22Rv1 (cell line): ENCODE data around the gene DIS3L.

ENCODE experiments used
- ZFX ChIP-seq: fragments of 450-650 bp; IDR thresholded peaks from 2 replicates; pipeline ENCODE4 v1.6.1; 2017; ENCODE audit warnings: antibody characterized with exemption, borderline replicate concordance
- TF ChIP-seq, protein P1 (sequence below): fragments of 450-650 bp; IDR thresholded peaks from 2 replicates; pipeline ENCODE4 v1.5.1; 2017; ENCODE audit warnings: mild to moderate bottlenecking

DNA sequence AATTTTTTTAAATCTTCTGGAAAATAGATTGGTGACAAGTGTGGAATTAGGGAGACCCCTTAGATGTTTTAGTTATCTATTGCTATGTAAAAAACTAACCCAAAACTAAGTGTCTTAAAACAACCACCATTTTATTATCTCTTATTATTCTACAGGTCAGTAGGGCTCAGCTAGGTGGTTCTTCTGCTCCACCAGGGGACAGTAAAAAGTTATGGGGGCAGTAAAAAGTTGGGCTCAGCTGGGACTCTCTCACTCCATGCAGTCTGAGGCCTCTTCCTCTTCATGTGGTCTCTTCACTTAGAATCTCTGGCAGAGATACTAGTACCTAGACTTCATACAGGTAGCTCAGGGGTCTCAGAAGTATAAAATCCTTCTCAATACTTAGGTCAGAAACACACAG lies 18.0 kb upstream of the DIS3L start:
- TF ChIP-seq, protein P1, sequence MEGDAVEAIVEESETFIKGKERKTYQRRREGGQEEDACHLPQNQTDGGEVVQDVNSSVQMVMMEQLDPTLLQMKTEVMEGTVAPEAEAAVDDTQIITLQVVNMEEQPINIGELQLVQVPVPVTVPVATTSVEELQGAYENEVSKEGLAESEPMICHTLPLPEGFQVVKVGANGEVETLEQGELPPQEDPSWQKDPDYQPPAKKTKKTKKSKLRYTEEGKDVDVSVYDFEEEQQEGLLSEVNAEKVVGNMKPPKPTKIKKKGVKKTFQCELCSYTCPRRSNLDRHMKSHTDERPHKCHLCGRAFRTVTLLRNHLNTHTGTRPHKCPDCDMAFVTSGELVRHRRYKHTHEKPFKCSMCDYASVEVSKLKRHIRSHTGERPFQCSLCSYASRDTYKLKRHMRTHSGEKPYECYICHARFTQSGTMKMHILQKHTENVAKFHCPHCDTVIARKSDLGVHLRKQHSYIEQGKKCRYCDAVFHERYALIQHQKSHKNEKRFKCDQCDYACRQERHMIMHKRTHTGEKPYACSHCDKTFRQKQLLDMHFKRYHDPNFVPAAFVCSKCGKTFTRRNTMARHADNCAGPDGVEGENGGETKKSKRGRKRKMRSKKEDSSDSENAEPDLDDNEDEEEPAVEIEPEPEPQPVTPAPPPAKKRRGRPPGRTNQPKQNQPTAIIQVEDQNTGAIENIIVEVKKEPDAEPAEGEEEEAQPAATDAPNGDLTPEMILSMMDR: no peak
- TF ChIP-seq ZFX: no peak
